Central memory CD4-positive, alpha-beta T cell (primary cell): ENCODE data around the gene GPR173.

Experiments
- DNase-seq: peaks from one replicate; pipeline ENCODE4 v3.0.0; 2022

Gene GPR173

DNA sequence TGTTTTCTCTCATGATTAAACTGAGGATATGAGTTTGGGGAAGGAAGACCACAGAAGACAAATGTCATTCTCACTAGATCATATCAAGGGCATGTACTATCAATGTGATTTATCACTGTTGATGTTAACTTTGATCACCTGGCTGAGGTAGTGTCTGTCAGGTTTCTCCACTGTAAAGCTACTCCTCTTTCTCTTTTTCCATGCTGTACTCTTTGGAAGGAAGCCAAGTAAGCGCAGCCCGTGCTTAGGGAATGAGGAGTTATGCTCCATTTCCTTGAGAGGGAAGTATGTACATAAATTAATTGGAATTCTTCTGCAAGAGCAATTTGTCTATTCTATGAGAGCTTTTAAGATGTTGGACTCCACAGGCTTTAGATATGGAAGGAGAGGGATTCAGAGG lies 41.3 kb downstream of the GPR173 start:
- DNase-seq, result no peak

DNA sequence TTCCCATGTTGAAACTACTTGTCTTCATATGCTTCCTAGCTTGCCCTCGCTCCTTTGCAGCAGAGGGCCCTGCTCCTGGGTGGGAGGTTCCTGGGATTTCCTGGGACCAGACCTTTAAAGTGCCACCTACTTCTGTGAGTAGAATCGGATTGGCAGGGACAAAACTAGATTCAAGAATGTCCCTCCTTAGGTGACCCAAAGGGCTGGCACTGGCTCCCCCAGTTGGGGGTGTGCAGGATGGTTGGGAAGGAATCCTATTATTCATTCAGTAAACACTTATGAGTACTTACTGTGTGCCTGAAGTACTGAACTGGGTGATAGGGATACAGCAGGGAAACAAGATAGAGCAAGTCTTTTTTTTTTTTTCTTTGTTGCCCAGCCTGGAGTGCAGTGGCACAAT lies 42.8 kb downstream of the GPR173 start:
- DNase-seq, result no peak

DNA sequence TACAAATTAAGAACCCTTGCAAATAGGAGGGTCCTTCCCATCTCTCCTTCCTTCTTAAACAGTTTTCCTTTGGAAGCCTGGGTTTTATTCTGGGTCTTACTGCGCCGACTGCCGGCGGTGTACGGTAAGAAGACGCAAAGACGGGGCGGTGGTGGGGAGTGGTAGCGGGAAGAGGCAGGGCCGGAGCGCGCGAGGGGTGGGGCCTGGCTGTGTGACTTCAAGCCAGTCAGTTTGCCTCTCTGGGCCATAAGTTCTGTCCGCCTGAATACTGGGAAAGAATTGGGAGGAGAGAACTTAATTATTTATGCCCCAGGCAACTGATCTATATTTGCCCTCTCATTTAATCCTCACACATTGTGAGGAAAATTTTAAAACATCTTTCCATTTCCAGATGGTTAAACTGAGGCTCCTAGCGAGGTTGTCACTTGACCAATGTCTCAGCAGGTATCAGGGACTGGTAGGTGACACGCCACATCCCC lies 44.6 kb downstream of the GPR173 start:
- DNase-seq, result peak; percentile 70

DNA sequence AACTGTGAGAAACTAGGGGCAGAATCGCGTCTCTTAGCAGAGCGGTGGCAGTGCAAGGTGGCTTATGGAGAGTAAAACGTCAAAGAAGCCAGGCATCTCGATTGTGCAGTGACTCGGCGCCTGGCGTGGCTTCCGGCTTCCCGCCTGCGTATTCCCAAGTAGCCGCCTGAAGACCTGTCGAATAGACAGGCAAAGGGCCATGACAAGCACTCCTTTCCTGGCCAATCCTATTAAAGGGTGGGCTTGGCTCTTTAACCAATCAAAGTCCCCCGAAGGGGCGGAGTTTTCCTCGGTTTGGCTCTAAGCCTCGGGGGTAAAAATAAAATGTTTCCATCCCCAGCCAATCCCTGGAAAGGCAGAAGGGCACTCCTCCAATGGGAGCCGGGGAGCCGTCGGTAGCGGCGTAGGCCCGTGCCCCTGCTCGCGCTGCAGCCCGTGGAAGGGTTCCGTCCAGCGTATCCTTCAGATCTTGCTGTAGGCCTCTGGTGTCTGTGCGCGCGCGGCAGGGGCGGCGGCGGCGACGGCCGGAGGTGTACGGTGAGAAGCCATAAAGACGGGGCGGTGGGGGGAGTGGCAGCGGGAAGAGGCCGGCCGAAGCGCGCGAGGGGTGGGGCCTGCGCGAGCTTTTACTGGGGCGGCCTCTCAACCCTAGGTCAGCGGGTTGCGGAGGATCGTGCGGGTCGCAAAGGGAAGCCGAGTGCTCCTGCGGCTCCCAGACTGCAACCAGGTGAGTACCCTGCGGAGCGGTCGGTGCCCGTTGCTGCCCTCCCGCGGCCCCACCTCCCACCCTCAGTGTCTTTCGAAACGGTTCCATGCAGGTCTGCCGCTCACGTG lies 45.4 kb downstream of the GPR173 start, which contains the start of gene KANTR:
Gene KANTR (plus strand): TSS at position 395 of the 834 bp plus-strand sequence. CDS start 30,131 bp downstream, outside the sequence.
- peak; percentile 83 for DNase-seq

DNA sequence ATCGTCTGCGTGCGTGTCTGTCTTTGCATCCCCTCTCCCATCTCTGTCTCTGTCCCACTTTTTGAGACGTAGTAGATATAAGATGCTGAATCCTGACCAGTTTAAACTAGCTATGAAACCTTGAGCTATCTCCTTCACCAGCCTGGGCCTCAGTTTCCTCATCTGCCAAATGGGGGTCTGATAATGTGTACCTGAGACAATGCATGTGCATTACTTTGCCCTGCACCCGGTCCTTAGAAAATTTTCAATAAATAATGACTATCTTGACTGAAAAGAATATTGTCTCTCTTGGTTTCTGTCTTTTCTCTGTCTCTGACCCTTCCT lies 46.0 kb downstream of the GPR173 start:
- no peak for DNase-seq

DNA sequence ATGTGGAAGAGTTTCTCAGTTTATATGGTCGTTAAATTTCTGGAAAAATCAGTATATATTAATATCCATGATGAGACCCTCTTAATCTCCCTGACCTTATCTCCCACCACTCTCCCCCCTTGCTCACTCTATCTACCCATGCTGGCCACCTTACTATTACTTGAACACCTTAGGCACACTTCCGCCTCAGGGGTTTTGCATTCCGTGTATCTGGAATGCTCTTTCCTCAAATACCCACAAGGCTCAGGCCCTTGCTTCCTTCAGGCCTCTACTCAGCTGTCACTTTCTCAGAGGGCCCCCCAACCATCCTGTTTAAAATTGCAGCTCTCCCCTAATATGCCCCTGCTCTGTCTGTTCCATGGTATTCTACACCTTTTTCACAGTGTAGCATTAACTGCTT lies 47.2 kb downstream of the GPR173 start:
- no peak for DNase-seq

GRCh38 chrX:53114864-53115549 lies 66.4 kb downstream of the GPR173 start:
- no peak for DNase-seq

DNA sequence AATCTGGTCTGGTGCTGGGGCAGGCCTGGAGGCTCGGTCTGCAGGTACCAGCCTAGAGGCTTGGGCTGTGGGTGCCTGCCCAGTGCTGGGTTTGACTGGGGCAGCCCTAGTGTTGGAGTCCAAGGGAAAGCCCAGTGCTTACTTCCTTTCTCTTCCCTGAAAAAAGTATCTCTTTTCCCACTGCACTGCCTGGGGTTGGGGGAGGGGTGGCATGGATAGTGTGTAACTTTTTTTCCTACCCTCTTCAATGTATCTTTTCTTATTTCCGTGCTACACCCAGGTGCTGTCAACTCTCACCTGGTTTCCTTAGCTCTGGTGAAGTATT lies 66.9 kb downstream of the GPR173 start:
- no peak for DNase-seq

- DNase-seq, result no peak
These were observed 67.5 kb downstream of the GPR173 start for GRCh38 chrX:53116101-53116500.

DNA sequence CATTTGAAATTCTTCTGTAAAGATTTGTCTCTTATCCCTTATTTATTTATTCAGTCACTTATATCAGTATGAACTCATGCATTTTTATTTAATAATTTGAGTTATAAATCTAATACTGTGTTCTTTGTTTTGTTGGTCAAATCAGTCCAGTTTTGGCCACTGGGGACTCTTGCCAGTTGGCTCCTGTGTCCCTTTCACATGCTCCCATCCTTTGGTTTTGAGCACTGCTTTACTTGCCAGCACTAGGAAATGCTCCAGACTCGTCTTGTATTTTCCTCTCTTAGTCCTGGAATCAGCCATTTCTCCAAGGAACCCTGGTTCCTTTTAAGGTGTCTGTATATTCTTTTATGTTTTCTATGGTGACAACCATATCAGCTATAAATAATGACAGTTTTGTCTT lies 73.4 kb downstream of the GPR173 start:
- DNase-seq, result no peak

DNA sequence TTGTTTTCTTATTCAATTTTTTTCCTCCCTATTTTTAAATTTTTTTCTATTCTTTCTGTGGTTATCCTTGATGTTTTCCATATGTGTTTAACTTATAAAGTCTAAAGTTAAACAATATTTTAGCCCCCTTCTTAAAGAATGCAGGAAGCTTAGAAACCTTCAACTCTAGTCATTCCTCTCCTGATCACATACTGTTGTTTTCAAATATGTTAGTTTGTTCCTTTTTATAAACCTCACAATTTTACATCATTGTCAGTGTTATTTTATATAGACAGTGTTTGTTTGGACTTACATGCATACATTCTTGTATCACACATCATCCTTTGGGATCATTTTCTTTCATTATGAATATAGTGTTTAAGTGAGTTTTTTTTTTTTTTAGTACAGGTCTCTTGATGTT lies 76.9 kb downstream of the GPR173 start:
- DNase-seq, result no peak

DNA sequence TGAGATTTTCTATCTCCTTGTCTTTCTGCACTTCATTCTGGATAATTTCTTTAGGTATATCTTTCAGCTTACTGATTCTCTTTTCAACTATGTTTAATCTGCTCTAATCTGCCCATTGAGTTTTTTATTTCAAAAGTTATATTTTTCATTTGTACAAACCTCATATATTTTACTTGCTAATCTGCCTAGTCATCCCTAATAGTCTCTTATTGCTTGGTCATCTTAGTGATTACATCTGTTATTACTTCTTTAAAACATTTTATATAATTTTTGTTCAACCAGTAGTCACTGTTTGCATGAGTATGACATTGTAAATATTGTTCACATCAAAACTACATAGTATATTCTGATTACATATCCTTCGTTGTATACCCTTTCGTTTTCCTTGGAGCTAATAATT lies 77.8 kb downstream of the GPR173 start:
- DNase-seq, result no peak

DNA sequence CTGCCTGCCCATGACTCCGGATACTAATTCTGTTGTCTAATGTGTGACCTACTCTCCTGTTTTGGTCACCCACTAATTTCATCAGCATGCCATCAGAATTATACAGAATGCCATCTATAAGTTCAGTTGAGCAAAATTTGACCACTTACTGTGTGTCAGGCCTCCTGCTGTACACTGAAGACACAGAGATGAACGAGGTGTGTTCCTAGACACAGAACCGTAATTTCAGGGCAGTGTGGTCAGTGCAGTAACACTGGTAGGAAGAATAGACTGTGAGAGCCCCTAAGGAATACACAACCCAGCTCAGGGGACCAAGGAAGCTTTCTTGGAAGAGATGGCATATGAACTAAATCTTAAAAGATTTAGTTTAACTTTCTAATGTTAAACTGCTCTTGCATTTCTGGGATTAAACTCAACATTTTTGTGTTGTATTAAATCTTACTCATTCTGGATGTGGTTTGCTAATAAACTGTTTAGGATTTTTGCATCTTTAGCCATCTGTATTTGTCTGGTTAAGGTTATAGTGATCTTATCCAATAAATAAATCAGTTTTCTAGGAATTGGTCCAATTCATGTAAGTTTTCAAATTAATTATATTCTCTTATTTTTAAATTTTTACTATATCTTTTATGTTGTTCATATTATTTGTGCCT lies 79.6 kb downstream of the GPR173 start:
- DNase-seq, result no peak
